Panc1 (cell line): ENCODE results near the gene EPN2. TPM values are rescaled to one million over a fixed set of nuclear protein-coding genes. Genes with fewer than 3 reads are reported as not detected.

Experiments used
- ATAC-seq: fragments of 200-7000 bp; cut with Tn5 transposase; 2 replicates; pipeline ENCODE4 v1.9.1; 2020; ENCODE audit warnings: mild to moderate bottlenecking, moderate library complexity
- BruUV-seq: library from RNA; stranded (reverse); fragments of 400-500 nt; replicated peaks from 2 replicates; lab custom pipeline; 2021; lab: Mats Ljungman, UMichigan
- CTCF ChIA-PET: fragments of 300-600 bp; sonication (Branson Sonifier 250); formaldehyde crosslinking; loops from one replicate; lab custom pipeline; 2022; ENCODE audit warnings: antibody characterized with exemption; lab: Charles Lee
- POLR2A ChIA-PET: fragments of 300-600 bp; sonication (Branson Sonifier 250); formaldehyde crosslinking; loops from one replicate; lab custom pipeline; 2022; ENCODE audit warnings: antibody characterized with exemption; lab: Charles Lee
- DNase-seq: peaks from one replicate; pipeline ENCODE4 v3.0.0-alpha.2; 2010; ENCODE audit warnings: low read depth, low spot score
- H3K27ac ChIP-seq: 2 replicates; pipeline ENCODE4 v1.5.1; 2011; ENCODE audit warnings: mild to moderate bottlenecking, low read length, inconsistent platforms
- H3K27me3 ChIP-seq: fragments of 200-500 bp; sonication (Bioruptor generic); 2 replicates; pipeline ENCODE4 v1.6.0; 2014; ENCODE audit warnings: low read length, inconsistent platforms; ENCODE audit not compliant: control insufficient read depth, insufficient read depth
- H3K36me3 ChIP-seq: fragments of 200-500 bp; sonication (Bioruptor generic); 2 replicates; pipeline ENCODE4 v1.5.1; 2014; ENCODE audit warnings: inconsistent platforms, mild to moderate bottlenecking, low read length, moderate library complexity; ENCODE audit not compliant: control insufficient read depth, insufficient read depth
- H3K4me1 ChIP-seq: 2 replicates; pipeline ENCODE4 v1.5.1; 2011; ENCODE audit warnings: inconsistent platforms, mild to moderate bottlenecking, low read length, moderate library complexity; ENCODE audit not compliant: control insufficient read depth, insufficient read depth
- H3K4me3 ChIP-seq, 2 experiments: 2 replicates each; pipeline ENCODE4 v1.5.1; 2011 to 2012; ENCODE audit warnings: low read depth in 2 of 2, low read length in 2 of 2, mild to moderate bottlenecking in 2 of 2, inconsistent platforms in 1 of 2, moderate library complexity in 1 of 2
- H3K9me3 ChIP-seq: fragments of 200-500 bp; sonication (Bioruptor generic); 2 replicates; pipeline ENCODE4 v1.5.1; 2014; ENCODE audit warnings: low read depth, mild to moderate bottlenecking, inconsistent platforms, low read length, moderate library complexity; ENCODE audit not compliant: control insufficient read depth, insufficient read depth
- POLR2AphosphoS5 ChIP-seq: IDR thresholded peaks from 2 replicates; pipeline ENCODE4 v1.6.1; 2012; ENCODE audit warnings: mild to moderate bottlenecking, low read depth, low read length, moderate library complexity
- REST ChIP-seq, 2 experiments: IDR thresholded peaks; 2 replicates each; pipeline ENCODE4 v1.6.1; 2011 to 2012; ENCODE audit warnings: low read depth in 2 of 2, control low read depth in 1 of 2, low read length in 1 of 2, mild to moderate bottlenecking in 1 of 2, moderate library complexity in 1 of 2; ENCODE audit not compliant: insufficient read depth in 1 of 2
- SIN3A ChIP-seq: IDR thresholded peaks from 2 replicates; pipeline ENCODE4 v1.6.1; 2012; ENCODE audit warnings: low read depth, mild to moderate bottlenecking, low read length, moderate library complexity, borderline replicate concordance; ENCODE audit not compliant: insufficient read depth
- TCF7L2 ChIP-seq: IDR thresholded peaks from 2 replicates; pipeline ENCODE4 v1.6.1; 2011; ENCODE audit warnings: mild to moderate bottlenecking, low read depth, low read length, inconsistent platforms
- in situ Hi-C: cut with HindIII; loops from 2 replicates; pipeline ENCODE4 v1.10.0; 2016; ENCODE audit warnings: low sequenced_read_pairs, low pct_unique_long_range_greater_than_20kb
- intact Hi-C: fragments of 100-400 bp; cut with micrococcal nuclease; formaldehyde crosslinking; loops from one replicate; pipeline ENCODE4 v1.10.0; 2022; ENCODE audit not compliant: unreplicated experiment
- total RNA-seq: library from RNA; stranded (reverse); gene quantifications from one replicate; pipeline ENCODE4 v1.2.1, GENCODE V29; 2021; ENCODE audit not compliant: unreplicated experiment
- TF ChIP-seq, protein P1 (sequence below): fragments of 450-650 bp; IDR thresholded peaks from 2 replicates; pipeline ENCODE4 v1.5.1; 2017; ENCODE audit warnings: mild to moderate bottlenecking

The EPN2 gene
- total RNA-seq, 1 experiment from 2014 or later: 35.0 TPM

DNA sequence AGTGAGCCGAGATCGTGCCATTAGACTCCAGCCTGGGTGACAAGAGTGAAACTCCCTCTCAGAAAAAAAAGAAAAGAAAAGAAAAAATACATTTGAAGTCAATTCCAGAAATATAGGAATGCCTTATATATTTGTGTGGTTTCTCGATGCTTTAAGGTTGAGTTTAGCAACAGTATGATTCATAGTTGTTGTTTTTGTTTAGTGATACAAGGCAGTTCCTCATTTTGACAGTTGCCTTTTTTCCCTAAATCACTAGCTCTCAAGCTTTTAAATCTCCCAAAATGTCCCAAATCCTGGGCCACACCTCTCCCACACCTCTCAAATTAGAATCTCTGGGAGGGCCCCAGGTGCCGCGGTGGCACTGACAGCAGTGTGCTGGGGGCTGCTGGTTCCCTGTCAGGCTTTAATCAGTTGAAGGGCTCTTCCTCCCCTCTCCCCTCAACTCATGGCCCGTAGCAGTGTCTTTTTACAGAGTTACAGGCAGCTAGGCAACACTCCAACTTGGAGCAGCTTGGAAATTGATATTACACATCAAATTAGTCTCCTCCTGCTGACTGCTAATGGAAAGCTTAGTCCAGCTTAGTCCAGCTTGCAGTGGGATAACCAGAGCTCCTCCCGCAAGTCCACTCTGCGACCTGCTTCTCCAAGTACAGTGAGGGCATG, 58.4 kb downstream of the EPN2 start:
- TF ChIP-seq TCF7L2: no peak
- TF ChIP-seq REST (IDR thresholded peaks at IDR 0.05; ENCODE audit: insufficient read depth in 1 of 2, low read depth in 2 of 2, low read length in 1 of 2): no peak
- TF ChIP-seq, protein P1, sequence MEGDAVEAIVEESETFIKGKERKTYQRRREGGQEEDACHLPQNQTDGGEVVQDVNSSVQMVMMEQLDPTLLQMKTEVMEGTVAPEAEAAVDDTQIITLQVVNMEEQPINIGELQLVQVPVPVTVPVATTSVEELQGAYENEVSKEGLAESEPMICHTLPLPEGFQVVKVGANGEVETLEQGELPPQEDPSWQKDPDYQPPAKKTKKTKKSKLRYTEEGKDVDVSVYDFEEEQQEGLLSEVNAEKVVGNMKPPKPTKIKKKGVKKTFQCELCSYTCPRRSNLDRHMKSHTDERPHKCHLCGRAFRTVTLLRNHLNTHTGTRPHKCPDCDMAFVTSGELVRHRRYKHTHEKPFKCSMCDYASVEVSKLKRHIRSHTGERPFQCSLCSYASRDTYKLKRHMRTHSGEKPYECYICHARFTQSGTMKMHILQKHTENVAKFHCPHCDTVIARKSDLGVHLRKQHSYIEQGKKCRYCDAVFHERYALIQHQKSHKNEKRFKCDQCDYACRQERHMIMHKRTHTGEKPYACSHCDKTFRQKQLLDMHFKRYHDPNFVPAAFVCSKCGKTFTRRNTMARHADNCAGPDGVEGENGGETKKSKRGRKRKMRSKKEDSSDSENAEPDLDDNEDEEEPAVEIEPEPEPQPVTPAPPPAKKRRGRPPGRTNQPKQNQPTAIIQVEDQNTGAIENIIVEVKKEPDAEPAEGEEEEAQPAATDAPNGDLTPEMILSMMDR: no peak
- no peak for TF ChIP-seq SIN3A
- no peak for TF ChIP-seq POLR2AphosphoS5
- POLR2A ChIA-PET: interaction anchor here (0.6 kb wide), 1 partner anchor 14 kb away, joined by 6 read pairs; no protein-coding TSS in a partner anchor
- intact Hi-C loops (no loop called here), in situ Hi-C loops (no loop called here)
- DNase-seq (no peak), ATAC-seq (no peak)
- Histone ChIP-seq H3K4me3 (no peak overlapping the region), H3K9me3 (no peaks in the 10 kb centered on the region), H3K4me1 (no peaks in the 10 kb centered on the region; the same call in 1 of the 2 replicates), H3K27ac (no peak overlapping the region), H3K27me3 (no peaks in the 10 kb centered on the region), H3K36me3 (no peaks in the 10 kb centered on the region)
- CTCF ChIA-PET: no interaction called here
- no TSS peak for BruUV-seq

DNA sequence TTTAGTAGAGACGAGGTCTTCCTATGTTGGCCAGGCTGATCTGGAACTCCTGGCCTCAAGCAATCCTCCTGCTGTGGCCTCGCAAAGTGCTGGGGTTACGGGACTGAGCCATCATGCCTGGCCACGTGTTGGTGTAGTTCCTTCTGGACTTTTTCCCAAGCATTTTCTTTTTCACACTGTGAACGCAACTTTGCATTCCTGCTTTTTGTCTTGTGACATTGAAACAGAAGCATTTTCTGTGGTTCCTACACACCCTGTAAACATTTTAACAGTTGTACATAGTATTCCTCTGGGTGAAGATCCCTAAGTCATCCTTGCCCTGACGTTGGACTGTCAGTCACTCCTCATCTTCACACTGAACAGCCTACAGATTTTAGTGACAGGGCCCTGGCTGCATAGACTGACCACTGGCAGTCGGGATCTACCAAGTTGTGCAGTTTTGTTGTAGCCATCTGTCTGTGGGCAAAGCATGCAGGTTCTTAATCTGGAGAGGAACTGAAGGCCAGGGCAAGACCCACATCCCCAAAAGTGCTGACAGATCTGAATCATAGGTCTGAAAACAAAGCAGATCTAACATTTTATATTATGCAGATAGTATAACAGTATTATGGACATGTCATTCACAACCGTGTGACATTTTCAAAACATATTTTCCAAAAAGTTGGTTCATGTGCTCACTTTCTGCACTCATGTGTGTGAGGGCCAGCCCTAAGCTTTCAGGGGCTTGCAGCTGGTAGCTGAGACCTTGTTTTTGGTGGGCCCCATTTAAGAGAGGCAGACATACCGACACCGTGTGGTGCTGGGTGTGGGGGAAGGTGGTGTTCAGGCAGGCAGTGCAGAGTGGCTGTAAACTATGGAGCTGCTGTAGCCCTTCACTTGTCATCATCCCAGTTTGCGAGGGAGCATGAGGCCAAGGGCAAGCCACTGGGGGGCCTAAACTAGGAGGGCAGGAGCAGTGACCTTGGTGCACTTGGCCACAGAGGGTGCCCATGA, 59.9 kb downstream of the EPN2 start:
- TF ChIP-seq TCF7L2: no peak
- TF ChIP-seq, protein P1: no peak
- TF ChIP-seq POLR2AphosphoS5: no peak
- no peak for TF ChIP-seq REST (IDR thresholded peaks at IDR 0.05; ENCODE audit: insufficient read depth in 1 of 2, low read depth in 2 of 2, low read length in 1 of 2)
- TF ChIP-seq SIN3A: no peak
- Histone ChIP-seq H3K4me1 (no peaks in the 10 kb centered on the region; the same call in 1 of the 2 replicates), H3K4me3 (no peak overlapping the region), H3K9me3 (no peaks in the 10 kb centered on the region), H3K27me3 (no peaks in the 10 kb centered on the region), H3K36me3 (no peaks in the 10 kb centered on the region), H3K27ac (no peak overlapping the region)
- BruUV-seq: no TSS peak
- DNase-seq: no peak
- no peak for ATAC-seq
- CTCF ChIA-PET: no interaction called here
- intact Hi-C loops: no loop called here
- in situ Hi-C loops: no loop called here
- POLR2A ChIA-PET: no interaction called here
